Measurements from ENCODE around the gene TTLL7.
"Not testable (repeated sequence)": the region's sequence is repeated elsewhere in the genome, so short reads cannot be mapped to it uniquely, and the experiment has no call there.

The TTLL7 gene

GRCh38 chr1:83996191-83996590, 2.7 kb downstream of the TTLL7 start:
- no peak for DNase-seq

GRCh38 chr1:83995649-83996048, 3.3 kb downstream of the TTLL7 start:
- DNase-seq: no peak

GRCh38 chr1:83994111-83994510, 4.8 kb downstream of the TTLL7 start:
- DNase-seq: no peak

GRCh38 chr1:83990734-83991133, 8.2 kb downstream of the TTLL7 start:
- DNase-seq: no peak

GRCh38 chr1:83985048-83985447, 13.9 kb downstream of the TTLL7 start:
- no peak for DNase-seq

GRCh38 chr1:83983918-83984317, 15.0 kb downstream of the TTLL7 start:
- DNase-seq: not testable (repeated sequence)

GRCh38 chr1:83978056-83978455, 20.9 kb downstream of the TTLL7 start:
- no peak for DNase-seq

GRCh38 chr1:83976920-83977319, 22.0 kb downstream of the TTLL7 start:
- DNase-seq: no peak

GRCh38 chr1:83970802-83971201, 28.1 kb downstream of the TTLL7 start:
- DNase-seq: no peak

GRCh38 chr1:83970114-83970513, 28.8 kb downstream of the TTLL7 start:
- peak; percentile 18 for DNase-seq

- no peak for DNase-seq
These were observed 31.6 kb downstream of the TTLL7 start for GRCh38 chr1:83967336-83967735.

GRCh38 chr1:83964153-83964552, 34.8 kb downstream of the TTLL7 start:
- no peak for DNase-seq

GRCh38 chr1:83961571-83962295, 37.2 kb downstream of the TTLL7 start:
- no peak for DNase-seq

- DNase-seq: no peak
These were observed 38.2 kb downstream of the TTLL7 start for GRCh38 chr1:83960669-83961277.

GRCh38 chr1:83959824-83960498, 39.0 kb downstream of the TTLL7 start:
- DNase-seq: no peak

GRCh38 chr1:83958704-83959103, 40.2 kb downstream of the TTLL7 start:
- no peak for DNase-seq

- peak; percentile 4 for DNase-seq
These were observed 44.6 kb downstream of the TTLL7 start for GRCh38 chr1:83954166-83954823.

- no peak for DNase-seq
These were observed 48.7 kb downstream of the TTLL7 start for GRCh38 chr1:83950106-83950661.

GRCh38 chr1:83942914-83943313, 56.0 kb downstream of the TTLL7 start:
- DNase-seq: no peak

GRCh38 chr1:83934550-83934949, 64.4 kb downstream of the TTLL7 start:
- DNase-seq: no peak

- DNase-seq: no peak
These were observed 66.2 kb downstream of the TTLL7 start for GRCh38 chr1:83932693-83933092.

GRCh38 chr1:83932281-83932680, 66.7 kb downstream of the TTLL7 start:
- DNase-seq: no peak

GRCh38 chr1:83931658-83932253, 67.2 kb downstream of the TTLL7 start:
- peak; percentile 82 for DNase-seq
